ENCODE data around the gene PHOX2B. TPM values are rescaled to one million over a fixed set of nuclear protein-coding genes. Genes with fewer than 3 reads are reported as not detected.

The PHOX2B gene
- total RNA-seq (not detected), total RNA-seq (0 to 0.23 (median 0) reads per million in 172 experiments)
- polyA plus RNA-seq (2013, experiment 1 of 2), result not detected
- not detected for polyA plus RNA-seq (2013, experiment 2 of 2)

DNA sequence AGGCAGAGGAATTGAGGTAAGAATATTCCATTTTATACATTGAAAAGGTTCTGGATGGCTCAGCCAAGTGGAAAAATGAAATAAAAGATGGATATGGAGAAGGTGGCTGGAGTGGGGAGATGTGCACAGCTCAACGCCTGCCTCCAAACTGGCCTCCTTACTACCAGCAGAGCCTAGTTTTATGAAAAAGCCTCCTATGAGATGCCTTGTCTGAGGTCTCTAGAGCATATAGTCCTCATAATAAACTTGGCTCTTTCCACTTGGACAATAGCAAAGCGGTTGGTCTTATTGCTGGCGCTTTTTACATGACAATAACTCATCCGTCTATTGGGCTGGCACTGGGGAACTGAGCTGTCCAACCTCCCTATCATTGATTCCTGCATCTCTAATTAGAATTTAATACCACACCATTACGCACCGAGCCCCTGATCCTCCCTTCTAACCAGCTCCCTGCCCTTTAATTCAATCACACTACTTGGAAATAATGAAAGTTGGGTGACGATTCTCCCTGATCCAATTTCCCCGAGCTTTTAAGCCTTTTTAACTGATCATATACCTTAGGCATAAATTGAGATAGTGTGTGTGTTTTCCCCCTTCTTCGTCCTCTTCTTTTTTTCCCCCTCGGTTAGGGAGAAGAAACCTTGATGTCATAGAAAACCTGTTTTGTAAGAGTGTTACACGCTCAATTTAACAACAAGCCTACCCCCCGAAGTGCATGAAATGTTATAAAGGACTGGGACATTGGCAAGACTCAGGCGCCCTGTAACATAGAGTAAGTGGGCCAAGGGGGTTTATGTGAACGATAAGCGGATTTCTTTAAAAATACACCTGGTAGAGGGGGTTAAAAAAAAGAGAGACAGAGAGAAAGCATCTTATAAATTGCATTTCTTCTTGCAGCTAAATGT, at the start of gene PHOX2B:
PHOX2B (minus strand) TSS at position 155 of the 905 bp plus-strand sequence; CDS start at position 40, 115 bp downstream.
- DNase-seq, result no peak
- ATAC-seq (ENCODE audit: poor library complexity), result no peak
- Histone ChIP-seq H3K36me3 (ENCODE audit: insufficient read depth, low read length) (no peaks in the 10 kb centered on the region), H3K27ac (ENCODE audit: low read depth in 1 of 2, low read length in 2 of 2) (no peak within 1 kb of the TSS), H3K4me3 (ENCODE audit: low read length) (no peak within 1 kb of the TSS), H3K9me3 (ENCODE audit: control insufficient read depth in 1 of 2, insufficient read depth in 1 of 2, low read length in 2 of 2) (peaks cover 7 to 43% of the 10 kb centered on the region in 2 experiments), H3K4me1 (ENCODE audit: insufficient read depth, low read length) (no peaks in the 10 kb centered on the region), H3K27me3 (ENCODE audit: control insufficient read depth in 1 of 2, insufficient read depth in 2 of 2, low read length in 2 of 2) (peaks cover 66 to 95% of the 10 kb centered on the region in 2 experiments)
- no peaks in the 10 kb centered on the region for H3K36me3 Mint-ChIP-seq (ENCODE audit: low read depth)
- intact Hi-C loops (cut with DNase I, micrococcal nuclease), result no loop called here
- H3K4me3 Mint-ChIP-seq, result no peak within 1 kb of the TSS
- POLR2A ChIA-PET, result no interaction called here
- H3K9me3 Mint-ChIP-seq, result no peaks in the 10 kb centered on the region
- peaks cover 6% of the 10 kb centered on the region for H3K4me1 Mint-ChIP-seq (ENCODE audit: low read depth)
- H3K27me3 Mint-ChIP-seq, result peaks cover 92% of the 10 kb centered on the region
- TF ChIP-seq, protein P1, sequence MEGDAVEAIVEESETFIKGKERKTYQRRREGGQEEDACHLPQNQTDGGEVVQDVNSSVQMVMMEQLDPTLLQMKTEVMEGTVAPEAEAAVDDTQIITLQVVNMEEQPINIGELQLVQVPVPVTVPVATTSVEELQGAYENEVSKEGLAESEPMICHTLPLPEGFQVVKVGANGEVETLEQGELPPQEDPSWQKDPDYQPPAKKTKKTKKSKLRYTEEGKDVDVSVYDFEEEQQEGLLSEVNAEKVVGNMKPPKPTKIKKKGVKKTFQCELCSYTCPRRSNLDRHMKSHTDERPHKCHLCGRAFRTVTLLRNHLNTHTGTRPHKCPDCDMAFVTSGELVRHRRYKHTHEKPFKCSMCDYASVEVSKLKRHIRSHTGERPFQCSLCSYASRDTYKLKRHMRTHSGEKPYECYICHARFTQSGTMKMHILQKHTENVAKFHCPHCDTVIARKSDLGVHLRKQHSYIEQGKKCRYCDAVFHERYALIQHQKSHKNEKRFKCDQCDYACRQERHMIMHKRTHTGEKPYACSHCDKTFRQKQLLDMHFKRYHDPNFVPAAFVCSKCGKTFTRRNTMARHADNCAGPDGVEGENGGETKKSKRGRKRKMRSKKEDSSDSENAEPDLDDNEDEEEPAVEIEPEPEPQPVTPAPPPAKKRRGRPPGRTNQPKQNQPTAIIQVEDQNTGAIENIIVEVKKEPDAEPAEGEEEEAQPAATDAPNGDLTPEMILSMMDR (IDR thresholded peaks at IDR 0.05), result no peak
- CTCF ChIA-PET, result no interaction called here
- H3K27ac Mint-ChIP-seq, result no peak within 1 kb of the TSS

DNA sequence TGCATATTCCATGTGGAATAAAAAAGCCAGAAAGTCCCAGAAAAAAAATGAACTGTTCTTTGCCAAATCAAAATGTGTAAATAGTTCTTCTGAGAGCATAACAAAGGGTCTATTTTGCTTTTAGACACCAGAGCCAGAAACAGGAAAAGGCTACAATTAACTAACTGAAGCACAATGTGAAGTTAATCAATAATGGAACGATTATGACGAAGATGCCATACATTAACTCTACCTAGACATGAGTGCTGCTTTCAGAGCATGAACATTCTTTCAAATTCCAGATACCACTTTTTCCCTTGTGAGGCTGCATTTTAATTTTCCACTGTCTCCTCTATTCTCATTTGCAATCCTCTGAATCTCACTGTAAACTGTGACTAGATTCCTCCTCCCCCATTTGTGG, 48.7 kb upstream of the PHOX2B start:
- no peaks in the 10 kb centered on the region for H3K36me3 Mint-ChIP-seq (ENCODE audit: low read depth)
- ATAC-seq (ENCODE audit: poor library complexity) (no peak), DNase-seq (no peak)
- no peak overlapping the region for H3K4me3 Mint-ChIP-seq
- Histone ChIP-seq H3K36me3 (ENCODE audit: insufficient read depth, low read length) (no peaks in the 10 kb centered on the region), H3K27me3 (ENCODE audit: control insufficient read depth in 1 of 2, insufficient read depth in 2 of 2, low read length in 2 of 2) (peaks cover 0 to 4% of the 10 kb centered on the region in 2 experiments), H3K4me1 (ENCODE audit: insufficient read depth, low read length) (no peaks in the 10 kb centered on the region), H3K9me3 (ENCODE audit: control insufficient read depth in 1 of 2, insufficient read depth in 1 of 2, low read length in 2 of 2) (no peaks in the 10 kb centered on the region), H3K4me3 (ENCODE audit: low read length) (no peak overlapping the region), H3K27ac (ENCODE audit: low read depth in 1 of 2, low read length in 2 of 2) (no peak overlapping the region)
- H3K9me3 Mint-ChIP-seq, result peaks cover 5% of the 10 kb centered on the region
- TF ChIP-seq, protein P1 (IDR thresholded peaks at IDR 0.05), result no peak
- POLR2A ChIA-PET, result no interaction called here
- no peaks in the 10 kb centered on the region for H3K4me1 Mint-ChIP-seq (ENCODE audit: low read depth)
- no peak overlapping the region for H3K27ac Mint-ChIP-seq
- intact Hi-C loops (cut with DNase I, micrococcal nuclease), result no loop called here
- peaks cover 10% of the 10 kb centered on the region for H3K27me3 Mint-ChIP-seq
- CTCF ChIA-PET, result no interaction called here

DNA sequence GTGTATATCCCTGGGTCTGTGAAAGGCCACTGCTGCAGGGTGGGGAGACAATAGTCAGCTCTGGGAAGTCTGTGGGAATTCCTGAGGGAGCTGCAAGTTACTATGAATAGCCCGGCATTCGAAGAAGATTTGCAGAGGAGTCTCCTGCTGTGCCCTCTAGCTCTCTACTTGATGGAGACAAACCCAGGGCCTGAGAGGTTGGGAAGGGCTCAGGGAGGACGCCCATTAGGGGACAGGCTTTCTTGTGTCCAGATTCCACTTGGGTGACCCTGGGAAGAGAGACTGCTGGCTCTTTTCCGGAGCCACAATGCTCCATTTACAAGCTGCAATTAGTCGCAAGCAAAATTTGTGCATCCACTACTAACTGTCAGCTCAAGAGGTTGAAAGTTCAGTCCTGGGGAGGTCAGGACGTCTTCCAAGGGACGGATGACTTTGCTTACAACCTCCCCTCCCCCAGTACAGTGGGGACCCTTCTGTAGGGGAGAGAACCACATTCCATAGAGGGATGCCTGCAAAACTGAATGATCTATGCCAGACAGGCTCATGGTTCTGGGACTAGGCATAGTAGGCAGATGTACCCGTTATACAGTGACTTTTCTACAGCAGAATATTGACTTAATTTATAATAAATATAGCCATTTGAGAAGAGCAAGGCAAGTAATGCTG, 48.2 kb upstream of the PHOX2B start:
- DNase-seq, result no peak
- ATAC-seq (ENCODE audit: poor library complexity), result no peak
- no peaks in the 10 kb centered on the region for H3K4me1 ChIP-seq (ENCODE audit: insufficient read depth, low read length)

More for the DNA sequence above, 48.2 kb upstream of the PHOX2B start:
- H3K36me3 ChIP-seq (ENCODE audit: insufficient read depth, low read length), result no peaks in the 10 kb centered on the region
- Mint-ChIP-seq H3K36me3 (ENCODE audit: low read depth) (no peaks in the 10 kb centered on the region), H3K4me1 (ENCODE audit: low read depth) (no peaks in the 10 kb centered on the region), H3K27me3 (peaks cover 16% of the 10 kb centered on the region), H3K27ac (no peak overlapping the region), H3K9me3 (peaks cover 5% of the 10 kb centered on the region), H3K4me3 (no peak overlapping the region)
- H3K27me3 ChIP-seq (ENCODE audit: control insufficient read depth in 1 of 2, insufficient read depth in 2 of 2, low read length in 2 of 2), result peaks cover 0 to 4% of the 10 kb centered on the region in 2 experiments
- intact Hi-C loops (cut with DNase I, micrococcal nuclease), result no loop called here
- H3K9me3 ChIP-seq (ENCODE audit: control insufficient read depth in 1 of 2, insufficient read depth in 1 of 2, low read length in 2 of 2), result no peaks in the 10 kb centered on the region
- ChIA-PET CTCF (no interaction called here), POLR2A (no interaction called here)
- TF ChIP-seq, protein P1 (IDR thresholded peaks at IDR 0.05), result no peak
- H3K27ac ChIP-seq (ENCODE audit: low read depth in 1 of 2, low read length in 2 of 2), result no peak overlapping the region
- no peak overlapping the region for H3K4me3 ChIP-seq (ENCODE audit: low read length)

All from CD4-positive, alpha-beta T cell (primary cell).